Adrenal gland (tissue), 12 donors: ENCODE measurements around the gene RTN4IP1. TPM values are rescaled to one million over a fixed set of nuclear protein-coding genes. Genes with fewer than 3 reads are reported as not detected.

ENCODE experiments used
- DNase-seq, 7 donors: peaks; one replicate each; pipeline ENCODE4 v3.0.0-alpha.2; 2019 to 2020
- H3K27ac ChIP-seq, 5 donors: fragments of 200-600 bp; sonication (generic) in 4 of 5; 1 replicate in 3 of 5; 2 replicates in 2 of 5; pipeline versions ENCODE4 v1.5.1 to v1.8.0; 2016 to 2020; ENCODE audit warnings: mild to moderate bottlenecking in 1 of 5
- H3K27me3 ChIP-seq: fragments of 200-600 bp; 2 replicates; pipeline ENCODE4 v1.8.0; 2021
- H3K36me3 ChIP-seq, 2 donors: fragments of 200-600 bp; replicated peaks in 1 of 2; 1 replicate in 1 of 2; 2 replicates in 1 of 2; pipeline versions ENCODE4 v1.5.1 to v1.8.0; 2018 to 2022
- H3K4me1 ChIP-seq, 2 donors: fragments of 200-600 bp; replicated peaks in 1 of 2; 1 replicate in 1 of 2; 2 replicates in 1 of 2; pipeline versions ENCODE4 v1.5.1 to v1.8.0; 2018 to 2021
- H3K4me3 ChIP-seq, 4 donors: fragments of 200-600 bp; sonication (generic) in 3 of 4; one replicate each; pipeline ENCODE4 v1.5.1; 2016 to 2018
- H3K9me3 ChIP-seq, 3 donors: fragments of 200-600 bp; sonication (generic) in 1 of 3; replicated peaks in 1 of 3; 1 replicate in 2 of 3; 2 replicates in 1 of 3; pipeline versions ENCODE4 v1.5.1 to v1.8.0; 2016 to 2021
- CTCF ChIP-seq, 6 experiments: fragments of 450-650 bp in 4 of 6; fragments of 200-600 bp in 2 of 6; sonication (generic) in 1 of 6; IDR thresholded peaks; 1 replicate in 5 of 6; 2 replicates in 1 of 6; pipeline versions ENCODE4 v1.5.1 to v1.8.0; 2016 to 2021; ENCODE audit warnings: antibody characterized with exemption in 6 of 6, mild to moderate bottlenecking in 2 of 6, moderate library complexity in 1 of 6
- POLR2A ChIP-seq, 2 donors: fragments of 450-650 bp; IDR thresholded peaks; one replicate each; pipeline ENCODE4 v1.6.1; 2017; ENCODE audit warnings: antibody characterized with exemption in 2 of 2, mild to moderate bottlenecking in 2 of 2, moderate library complexity in 1 of 2
- WGBS, 4 donors: extraction: QIAGEN DNeasy Blood & Tissue Kit in 2 of 4; methylation state at CpG; one replicate each; pipeline versions ENCODE4 v1.1.5 to v1.1.7; 2013 to 2017; 5-methylcytosine and 5-hydroxymethylcytosine counted together
- intact Hi-C, 2 donors: fragments of 100-400 bp; cut with DNase I; formaldehyde crosslinking; loops; one replicate each; pipeline versions ENCODE4 v1.14.1 to v1.15.0; 2022 to 2023
- polyA plus RNA-seq, 3 donors: library from polyadenylated mRNA; stranded (reverse); fragments of 200-250 nt in 2 of 3; fragments of 350-450 nt in 1 of 3; fragmentation: Illumina TruSeq in 1 of 3; extraction: RNeasy Lipid Tissue Mini Kit (QIAGEN cat#74804) in 1 of 3; gene quantifications; one replicate each; pipeline ENCODE4 v1.2.3, GENCODE V29; 2013 to 2014
- total RNA-seq, 9 donors: library from RNA; depleted of rRNA in 4 of 9; stranded (reverse); fragments of >200 nt in 4 of 9; fragments of 120-200 nt in 1 of 9; fragmentation: NEBNext Ultra II Directional in 1 of 9; extraction: Animal tissue kit (Norgen Biotek cat#: 25700) in 1 of 9; gene quantifications; one replicate each; pipeline versions ENCODE4 v1.1.0 to v1.2.4, GENCODE V29; 2013 to 2023
- donor health status: healthy with polysubstance abuse.
- donor health status: Bipolar disorder and iron deficiency.
- donor health status: DM: yes; HTN: yes; CAD: no.
- donor health status: DM: no; HTN: no; CAD: no.
- donor health status: DM: no; HTN: no; CAD: no.
- donor health status: DM: yes; HTN: yes; CAD: no.

Gene RTN4IP1
- total and polyA plus RNA-seq, 12 donors: 1.6 to 22.1 (median 7.5) TPM

- intact Hi-C loops: no loop called here
- no peak for DNase-seq
- H3K27me3 ChIP-seq: no peaks in the 10 kb centered on the region
- TF ChIP-seq POLR2A (IDR thresholded peaks at IDR 0.05) (no peak), CTCF (IDR thresholded peaks at IDR 0.05) (no peak)
- H3K9me3 ChIP-seq: no peaks in the 10 kb centered on the region
- no peak overlapping the region for H3K4me3 ChIP-seq
- WGBS, 4 donors: 86 to 95% (median 90%) methylated on average over 3 of the region's 3 CpGs
- H3K4me1 ChIP-seq: no peaks in the 10 kb centered on the region
- H3K36me3 ChIP-seq: no peaks in the 10 kb centered on the region
- no peak overlapping the region for H3K27ac ChIP-seq
Measured at GRCh38 chr6:106671651-106672050, 42.4 kb upstream of the RTN4IP1 start.

GRCh38 chr6:106670236-106670635 is 40.9 kb upstream of the RTN4IP1 start:
- no peak for DNase-seq
- Histone ChIP-seq H3K4me3 (no peak overlapping the region), H3K27me3 (no peaks in the 10 kb centered on the region), H3K27ac (no peak overlapping the region), H3K4me1 (no peaks in the 10 kb centered on the region), H3K36me3 (no peaks in the 10 kb centered on the region), H3K9me3 (no peaks in the 10 kb centered on the region)
- TF ChIP-seq POLR2A (IDR thresholded peaks at IDR 0.05) (no peak), CTCF (IDR thresholded peaks at IDR 0.05) (no peak)
- 83 to 93% (median 88%) methylated on average over 6 of the region's 6 CpGs for WGBS, 4 donors
- intact Hi-C loops: no loop called here

- Histone ChIP-seq H3K36me3 (peaks cover 0 to 10% of the 10 kb centered on the region in 2 donors), H3K4me3 (no peak overlapping the region), H3K4me1 (no peaks in the 10 kb centered on the region), H3K27ac (no peak overlapping the region), H3K9me3 (no peaks in the 10 kb centered on the region), H3K27me3 (no peaks in the 10 kb centered on the region)
- intact Hi-C loops: no loop called here
- WGBS, 4 donors: 93 to 98% (median 96%) methylated on average over 4 of the region's 4 CpGs
- TF ChIP-seq CTCF (IDR thresholded peaks at IDR 0.05) (no peak), POLR2A (IDR thresholded peaks at IDR 0.05) (no peak)
- DNase-seq: no peak
Measured at GRCh38 chr6:106667022-106667402, 37.7 kb upstream of the RTN4IP1 start.

GRCh38 chr6:106666282-106667021 is 37.2 kb upstream of the RTN4IP1 start:
- no peaks in the 10 kb centered on the region for H3K4me1 ChIP-seq
- TF ChIP-seq POLR2A (IDR thresholded peaks at IDR 0.05): no peak
- TF ChIP-seq CTCF (IDR thresholded peaks at IDR 0.05): no peak
- peaks cover 0 to 10% of the 10 kb centered on the region in 2 donors for H3K36me3 ChIP-seq
- WGBS, 4 donors: 83 to 89% (median 84%) methylated on average over 6 of the region's 6 CpGs
- H3K27me3 ChIP-seq: no peaks in the 10 kb centered on the region
- intact Hi-C loops: no loop called here
- DNase-seq: no peak
- H3K9me3 ChIP-seq: no peaks in the 10 kb centered on the region
- no peak overlapping the region for H3K27ac ChIP-seq
- H3K4me3 ChIP-seq: no peak overlapping the region
